ENCODE results near the gene TTLL3.
"Not testable (repeated sequence)": the region's sequence is repeated elsewhere in the genome, so short reads cannot be mapped to it uniquely, and the experiment has no call there.

TTLL3 gene

GRCh38 chr3:9837701-9838582 is 27.9 kb downstream of the TTLL3 start:
- no peak for DNase-seq (ENCODE audit: low read depth in 3 of 3)

GRCh38 chr3:9838856-9839255 is 28.8 kb downstream of the TTLL3 start:
- DNase-seq (ENCODE audit: low read depth in 3 of 3): no peak

GRCh38 chr3:9841015-9841414 is 31.0 kb downstream of the TTLL3 start:
- no peak for DNase-seq (ENCODE audit: low read depth in 3 of 3)

- peak; percentile 93 to 95 (median 95) for DNase-seq (ENCODE audit: low read depth in 3 of 3)
Measured at GRCh38 chr3:9843715-9844438, 33.8 kb downstream of the TTLL3 start, which contains the start of gene RPUSD3. RPUSD3 (minus strand) TSS chr3:9844008; CDS start chr3:9843990, 18 bp downstream.

DNA sequence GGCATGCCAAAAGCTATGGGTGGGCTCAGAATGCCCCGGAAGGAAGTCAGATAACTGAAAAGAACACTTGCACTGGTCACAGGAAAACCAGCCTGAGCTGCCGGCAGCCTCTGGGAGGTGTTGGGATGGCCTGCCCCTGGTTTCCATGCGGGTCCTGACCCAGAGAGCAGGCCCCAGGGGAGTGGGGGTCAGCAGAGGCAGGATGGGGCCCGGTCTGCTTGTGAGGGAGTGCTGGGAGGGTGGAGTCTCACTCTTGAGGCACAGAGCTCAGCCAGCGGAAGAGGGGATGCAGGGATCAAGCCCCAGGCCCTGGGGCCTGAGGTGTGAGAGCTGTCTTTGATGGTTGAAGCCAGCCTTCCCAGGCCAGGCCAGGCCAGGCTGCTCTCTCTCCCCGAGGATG is 36.2 kb downstream of the TTLL3 start:
- DNase-seq (ENCODE audit: low read depth in 3 of 3): no peak

DNA sequence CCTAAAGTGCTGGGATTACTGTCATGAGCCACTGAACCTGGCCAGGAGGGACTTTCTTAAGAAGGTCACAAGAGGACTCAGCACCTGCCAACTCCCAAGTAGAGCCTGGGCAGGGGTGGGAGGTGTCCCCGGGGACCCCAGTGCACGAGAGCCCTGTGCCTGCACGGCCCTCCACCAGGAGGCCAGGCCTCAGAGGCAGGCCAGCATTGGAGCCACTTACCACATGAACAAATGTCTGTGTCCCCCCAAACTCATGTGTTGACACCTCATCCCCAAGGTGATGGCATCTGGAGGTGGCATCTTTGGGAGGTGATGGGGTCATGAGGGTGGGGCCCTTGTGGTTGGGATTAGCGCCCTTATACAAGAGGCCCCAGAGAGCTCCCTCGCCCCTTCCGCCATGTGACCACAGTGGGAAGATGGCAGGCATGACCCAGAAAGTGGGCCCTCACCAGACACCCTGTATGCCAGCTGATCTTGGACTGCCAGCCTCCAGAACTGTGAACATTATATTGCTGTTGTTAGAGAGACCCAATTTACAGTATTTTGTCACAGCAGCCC is 36.9 kb downstream of the TTLL3 start:
- no peak for DNase-seq (ENCODE audit: low read depth in 3 of 3)

GRCh38 chr3:9847870-9848269 is 37.8 kb downstream of the TTLL3 start:
- not testable (repeated sequence) for DNase-seq (ENCODE audit: low read depth in 3 of 3)

DNA sequence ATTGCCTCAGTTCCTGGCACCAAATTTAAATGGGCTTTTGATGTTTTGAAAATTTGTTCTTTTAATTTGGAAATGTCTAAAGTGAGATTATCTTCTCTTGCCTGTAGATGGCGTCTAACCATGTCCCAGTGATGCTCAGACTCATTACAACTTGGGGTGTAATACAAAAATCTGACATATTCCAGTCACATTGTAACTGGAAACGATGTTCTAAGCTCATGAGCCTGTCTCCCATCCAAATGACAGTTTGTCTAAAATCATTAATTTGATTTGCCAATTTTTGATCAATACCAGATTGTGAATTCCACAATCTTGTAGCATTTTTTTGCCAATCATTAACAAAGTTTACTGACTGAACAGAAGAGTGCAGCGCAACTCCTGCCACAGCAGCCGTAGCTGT is 38.8 kb downstream of the TTLL3 start:
- DNase-seq (ENCODE audit: low read depth in 3 of 3): not testable (repeated sequence)

DNA sequence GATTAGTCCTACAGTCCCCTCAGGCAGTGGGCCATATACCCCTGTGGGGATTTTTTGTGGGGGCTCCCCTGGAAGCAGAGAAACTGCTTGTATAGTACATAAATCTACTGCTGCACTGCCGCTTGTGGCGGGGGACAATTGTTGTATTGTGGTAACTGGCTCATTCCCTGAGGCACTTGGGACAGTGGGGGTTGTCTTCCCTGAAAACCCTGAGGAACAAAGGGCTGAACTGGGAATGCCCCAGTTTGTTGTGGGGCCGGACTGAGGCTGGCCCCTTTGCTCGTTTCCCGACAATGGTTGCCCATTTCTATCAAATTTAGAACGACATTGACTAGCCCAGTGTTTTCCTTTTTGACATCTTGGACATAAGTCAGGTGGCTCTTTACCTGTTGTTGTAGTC is 41.3 kb downstream of the TTLL3 start:
- DNase-seq (ENCODE audit: low read depth in 3 of 3): not testable (repeated sequence)

DNA sequence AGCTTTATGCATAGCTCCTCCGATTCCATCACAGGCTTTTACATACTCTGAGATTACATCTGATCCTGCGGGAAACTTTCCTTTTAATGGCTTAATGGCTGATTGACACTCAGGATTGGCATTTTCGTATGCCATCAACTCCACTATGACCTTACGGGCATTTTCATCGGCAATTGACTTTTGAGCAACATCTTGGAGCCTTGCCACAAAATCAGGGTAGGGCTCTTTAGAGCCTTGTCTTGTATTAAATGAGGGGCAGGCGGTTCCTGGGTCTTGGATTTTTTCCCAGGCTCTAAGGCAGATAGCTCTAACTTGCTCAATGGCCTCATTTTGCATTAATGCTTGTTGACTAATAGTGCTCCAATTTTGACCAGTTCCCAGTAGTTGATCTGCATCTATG is 41.9 kb downstream of the TTLL3 start:
- not testable (repeated sequence) for DNase-seq (ENCODE audit: low read depth in 3 of 3)

GRCh38 chr3:9852528-9852927 is 42.5 kb downstream of the TTLL3 start:
- DNase-seq (ENCODE audit: low read depth in 3 of 3): no peak

DNA sequence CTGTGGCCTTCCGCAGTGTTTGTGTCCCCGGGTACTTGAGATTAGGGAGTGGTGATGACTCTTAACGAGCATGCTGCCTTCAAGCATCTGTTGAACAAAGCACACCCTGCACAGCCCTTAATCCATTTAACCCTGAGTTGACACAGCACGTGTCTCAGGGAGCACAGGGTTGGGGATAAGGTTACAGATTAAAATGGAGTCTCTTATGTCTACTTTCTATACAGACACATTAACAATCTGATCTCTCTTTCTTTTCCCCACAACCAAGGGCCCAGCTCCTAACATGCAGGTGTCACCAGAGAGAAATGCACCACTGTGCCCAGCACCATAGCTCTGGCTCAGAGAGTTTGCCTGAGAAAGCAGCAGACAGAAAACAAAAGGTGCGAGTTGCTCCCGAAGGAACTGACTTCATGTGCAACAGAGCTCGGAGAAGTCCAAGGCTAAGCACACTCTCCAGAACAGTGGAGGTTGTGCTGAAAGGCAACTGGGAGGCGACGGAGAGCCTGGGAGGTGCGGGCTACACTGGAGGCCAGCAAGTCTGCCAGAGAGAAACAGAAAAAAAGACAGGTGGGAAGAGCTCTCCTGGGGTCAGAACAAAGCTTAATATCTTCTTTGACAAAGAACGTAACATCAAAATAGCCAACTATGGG is 44.4 kb downstream of the TTLL3 start:
- not testable (repeated sequence) for DNase-seq (ENCODE audit: low read depth in 3 of 3)

- no peak for DNase-seq (ENCODE audit: low read depth in 3 of 3)
Measured at GRCh38 chr3:9855594-9855993, 45.5 kb downstream of the TTLL3 start.

DNA sequence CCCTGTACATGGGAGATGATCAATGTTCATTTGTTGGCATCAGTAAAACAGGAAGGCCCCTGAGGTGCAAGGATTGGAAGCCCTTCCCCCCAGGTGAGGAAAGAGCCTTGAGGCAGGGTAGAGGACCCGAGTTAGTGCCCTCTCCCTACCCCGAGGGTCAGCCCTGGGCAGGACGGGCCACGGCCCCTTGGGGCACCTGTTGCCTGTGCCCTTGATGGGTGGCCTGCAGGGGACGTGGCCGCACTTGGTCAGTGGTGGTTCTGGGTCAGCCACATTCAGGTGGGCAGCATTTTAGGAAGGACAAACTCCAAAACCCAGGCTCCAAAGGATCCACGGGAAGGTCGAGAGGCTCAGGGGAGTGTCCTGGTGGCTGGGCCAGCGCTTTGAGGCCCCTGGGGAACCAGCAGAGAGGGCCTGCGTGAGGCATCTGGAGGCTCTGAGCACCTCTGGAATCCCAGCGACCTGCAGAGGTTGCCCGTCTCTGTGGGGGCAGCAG is 49.5 kb downstream of the TTLL3 start:
- DNase-seq (ENCODE audit: low read depth in 3 of 3): no peak

DNA sequence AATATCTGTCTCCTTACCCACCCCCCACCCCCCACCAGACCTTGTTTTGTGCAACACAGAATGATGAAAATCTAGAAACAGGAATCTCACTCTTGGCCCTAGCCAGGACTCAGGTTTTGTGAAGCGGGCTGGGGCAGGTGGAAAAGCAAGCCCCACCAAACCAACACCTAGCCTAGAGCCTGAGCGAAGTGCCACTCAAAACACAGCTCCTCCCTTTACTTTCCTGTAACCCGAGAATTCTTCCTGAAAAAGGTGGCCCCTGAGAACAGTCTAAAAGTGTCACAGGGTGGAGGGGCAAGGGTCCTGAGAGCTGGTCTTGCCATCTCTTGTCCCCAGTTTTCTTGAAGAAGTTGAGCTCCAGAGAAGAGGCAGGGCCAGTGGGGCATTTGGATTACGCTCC is 51.1 kb downstream of the TTLL3 start:
- no peak for DNase-seq (ENCODE audit: low read depth in 3 of 3)

DNA sequence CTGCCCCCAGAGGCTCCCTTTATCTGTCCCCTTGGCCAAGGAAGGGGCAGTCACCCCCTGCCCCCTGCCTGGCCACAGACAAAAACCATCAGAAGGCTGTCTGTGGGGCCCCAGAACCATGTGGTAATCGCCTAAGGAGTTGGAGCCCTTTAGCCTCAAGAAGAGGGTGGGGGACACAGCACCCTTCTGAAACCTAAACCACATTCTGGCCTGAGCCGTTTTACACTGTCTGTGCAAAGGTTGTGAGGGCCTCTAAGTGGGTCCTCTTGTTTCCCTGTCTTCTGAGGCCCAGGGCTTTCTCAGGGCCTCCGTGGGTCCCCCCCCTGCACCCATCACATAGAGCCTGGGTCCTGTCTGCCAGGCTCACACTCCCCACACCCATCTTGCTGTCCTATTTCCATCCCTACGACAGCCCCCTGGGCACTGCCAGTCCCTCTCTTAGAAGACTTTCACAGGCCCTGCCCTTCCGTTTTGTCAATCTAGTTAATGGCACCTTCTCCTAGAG is 51.6 kb downstream of the TTLL3 start:
- DNase-seq (ENCODE audit: low read depth in 3 of 3): no peak

DNA sequence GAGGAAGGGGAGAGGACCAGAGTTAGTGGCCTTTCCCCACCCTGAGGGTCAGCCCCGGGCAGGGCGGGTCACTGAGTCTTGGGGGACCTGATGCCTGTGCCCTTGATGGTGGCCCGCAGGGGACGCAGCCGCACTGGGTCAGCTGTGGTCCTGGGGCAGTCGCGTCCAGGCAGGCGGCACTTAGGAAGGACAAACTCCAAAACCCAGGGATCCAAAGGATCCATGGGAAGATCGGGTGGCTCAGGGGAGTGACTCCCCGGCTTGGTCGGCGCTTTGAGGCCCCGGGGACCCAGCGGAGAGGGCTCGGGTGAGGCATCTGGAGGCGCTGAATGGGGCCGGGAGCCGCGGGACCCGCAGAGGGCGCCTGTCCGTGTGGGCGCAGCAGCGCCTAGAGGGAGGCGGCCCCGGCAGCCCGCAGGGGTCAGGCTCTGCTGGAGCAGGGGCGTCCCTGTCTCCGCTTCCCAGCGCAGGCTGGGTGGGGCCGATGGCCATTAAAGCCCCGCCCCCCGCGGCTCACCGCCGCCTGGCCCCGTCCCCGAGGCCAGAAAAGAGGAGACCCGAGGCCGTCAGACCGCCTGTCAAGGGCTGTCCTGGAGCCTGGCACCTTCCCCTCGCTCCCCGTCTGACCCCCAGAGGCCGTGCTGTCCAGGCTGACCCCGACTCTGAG is 52.5 kb downstream of the TTLL3 start:
- DNase-seq (ENCODE audit: low read depth in 3 of 3): peak in 1 of 3 experiments; percentile 21

GRCh38 chr3:9863058-9863772 is 53.2 kb downstream of the TTLL3 start:
- no peak for DNase-seq (ENCODE audit: low read depth in 3 of 3)

- DNase-seq (ENCODE audit: low read depth in 3 of 3): no peak
Measured at GRCh38 chr3:9864200-9864927, 54.3 kb downstream of the TTLL3 start.
